NCI-H510A treated with DMSO at 0.1 percent for 48 hours (cell line): Measurements from ENCODE around the gene TRAF4.
"Not testable (repeated sequence)": the region's sequence is repeated elsewhere in the genome, so short reads cannot be mapped to it uniquely, and the experiment has no call there.

Experiments used
- DNase-seq: peaks from one replicate; lab custom pipeline; 2025; lab: John Stamatoyannopoulos, UW

Gene TRAF4

DNA sequence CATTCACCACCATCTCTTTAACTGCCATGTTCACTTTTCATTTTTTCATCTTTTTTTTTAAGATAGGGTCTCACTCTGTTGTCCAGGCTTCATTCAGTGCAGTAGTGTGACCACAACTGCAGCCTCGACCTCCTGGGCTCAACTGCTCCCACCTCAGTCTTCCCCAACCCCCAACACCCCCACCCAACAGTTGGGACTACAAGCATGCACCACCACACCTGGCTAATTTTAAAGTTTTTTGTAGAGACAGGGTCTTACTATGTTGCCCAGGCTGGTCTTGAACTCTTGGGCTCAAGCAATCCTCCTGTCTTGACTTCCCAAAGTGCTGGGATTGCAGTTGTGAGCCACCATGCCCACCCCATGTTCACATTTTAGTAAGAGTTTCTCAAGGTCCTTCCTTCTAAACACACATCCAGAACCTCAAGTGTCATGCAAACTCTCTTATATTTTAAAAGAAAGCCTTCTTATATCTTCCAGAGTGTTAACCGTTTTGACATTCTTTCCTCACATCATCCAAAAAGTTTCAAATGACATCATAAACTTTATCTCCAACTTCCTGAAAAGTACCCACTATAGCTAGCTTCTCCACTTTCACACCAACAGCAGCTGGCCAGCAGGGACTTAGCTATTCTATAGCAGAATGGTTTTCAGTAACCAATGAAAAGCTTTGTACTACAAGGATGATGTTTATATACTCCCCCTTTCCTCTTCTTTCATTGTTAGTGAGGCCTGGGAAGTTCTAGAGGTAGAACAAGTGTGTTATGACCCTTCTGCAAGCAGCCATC is 49.3 kb downstream of the TRAF4 start:
- peak; percentile 83 for DNase-seq

DNA sequence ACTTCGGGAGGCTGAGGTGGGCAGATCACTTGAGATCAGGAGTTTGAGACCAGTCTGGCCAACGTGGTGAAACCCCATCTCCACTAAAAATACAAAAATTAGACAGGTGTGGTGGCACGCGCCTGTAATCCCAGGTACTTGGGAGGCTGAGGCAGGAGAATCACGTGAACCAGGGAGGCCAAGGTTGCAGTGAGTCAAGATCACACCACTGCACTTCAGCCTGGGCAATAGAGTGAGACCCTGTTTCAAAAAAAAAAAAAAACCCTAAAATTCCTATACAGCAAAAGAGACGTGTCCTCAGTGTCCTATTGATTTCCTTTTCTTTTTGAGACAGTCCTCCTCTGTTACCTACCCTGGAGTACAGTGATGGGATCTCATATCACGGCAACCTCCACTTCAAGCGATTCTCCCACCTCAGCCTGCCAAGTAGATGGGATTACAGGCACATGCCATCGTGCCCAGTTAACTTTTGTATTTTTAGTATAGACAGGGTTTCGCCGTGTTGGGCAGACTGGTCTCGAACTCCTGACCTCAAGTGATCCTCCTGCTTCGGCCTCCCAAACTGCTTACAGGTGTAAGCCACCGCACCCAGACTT is 51.1 kb downstream of the TRAF4 start:
- DNase-seq = not testable (repeated sequence)

DNA sequence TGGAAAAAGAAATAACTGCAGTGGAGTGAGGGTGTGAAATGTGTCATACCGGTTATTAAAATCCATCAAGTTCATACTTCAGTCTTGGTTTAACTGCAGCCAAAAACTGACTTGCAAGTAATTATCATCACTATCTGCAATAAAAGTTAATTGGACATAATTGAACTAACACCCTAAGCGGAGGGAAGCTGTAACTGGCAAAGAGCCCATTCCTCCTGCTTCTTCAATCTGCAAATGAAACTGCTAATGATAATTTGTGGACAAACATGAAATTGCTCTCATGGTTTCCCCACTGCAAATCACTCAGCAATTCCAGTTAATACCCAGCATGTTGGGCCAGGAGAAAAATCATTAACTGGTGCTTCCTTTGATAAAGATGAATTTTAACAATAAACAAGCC is 52.3 kb downstream of the TRAF4 start:
- no peak for DNase-seq
